Osteocyte (in vitro differentiated cells): Measurements from ENCODE around the gene RYR2. TPM values are rescaled to one million over a fixed set of nuclear protein-coding genes. Genes with fewer than 3 reads are reported as not detected.

ENCODE experiments used
- DNase-seq: peaks from one replicate; pipeline ENCODE4 v3.0.0; 2021; ENCODE audit warnings: mixed read lengths; ENCODE audit not compliant: unreplicated experiment; ENCODE audit errors: extremely low spot score
- H3K27ac Mint-ChIP-seq: one replicate; pipeline ENCODE4 v1.8.0; 2021; ENCODE audit warnings: mild to moderate bottlenecking, mixed read lengths; ENCODE audit not compliant: unreplicated experiment
- H3K27me3 Mint-ChIP-seq: one replicate; pipeline ENCODE4 v1.8.0; 2021; ENCODE audit warnings: mixed read lengths; ENCODE audit not compliant: unreplicated experiment
- H3K36me3 Mint-ChIP-seq: one replicate; pipeline ENCODE4 v1.8.0; 2021; ENCODE audit warnings: mixed read lengths; ENCODE audit not compliant: unreplicated experiment
- H3K4me1 Mint-ChIP-seq: one replicate; pipeline ENCODE4 v1.8.0; 2021; ENCODE audit warnings: mixed read lengths; ENCODE audit not compliant: unreplicated experiment
- H3K4me3 Mint-ChIP-seq: one replicate; pipeline ENCODE4 v1.8.0; 2021; ENCODE audit warnings: mild to moderate bottlenecking, moderate library complexity, mixed read lengths; ENCODE audit not compliant: unreplicated experiment
- H3K9me3 Mint-ChIP-seq: one replicate; pipeline ENCODE4 v1.8.0; 2021; ENCODE audit warnings: mixed read lengths; ENCODE audit not compliant: unreplicated experiment
- total RNA-seq: library from RNA; stranded (reverse); gene quantifications from 2 replicates; pipeline ENCODE4 v1.2.1, GENCODE V29; 2021
- TF ChIP-seq, protein P1 (sequence below): fragments of 200-600 bp; sonication (generic); IDR thresholded peaks from 2 replicates; pipeline ENCODE4 v1.5.0; 2021; ENCODE audit warnings: antibody characterized with exemption, mild to moderate bottlenecking, moderate library complexity

The RYR2 gene
- total RNA-seq, 1 donor from 2014 or later = 0.03 TPM

DNA sequence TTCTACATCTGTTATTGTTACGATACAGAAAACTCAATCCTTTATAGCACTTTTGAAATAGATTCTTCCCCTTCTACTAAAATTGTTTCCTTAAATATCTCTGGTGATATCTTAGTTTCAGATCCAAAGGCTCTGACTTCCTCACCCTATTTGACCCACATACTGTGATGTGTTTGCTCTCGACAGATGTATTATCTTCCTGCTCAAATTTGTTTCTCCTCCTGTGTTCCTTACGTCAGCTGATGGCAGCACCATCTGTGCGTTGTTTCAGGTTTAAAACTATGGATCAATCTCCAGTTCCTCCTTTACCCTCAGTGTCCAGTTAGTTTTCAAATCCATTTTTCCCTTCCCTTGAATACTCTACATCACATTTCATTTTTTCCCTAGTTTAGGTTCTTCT is 274.4 kb downstream of the RYR2 start:
- Mint-ChIP-seq H3K27me3 (no peaks in the 10 kb centered on the region), H3K27ac (no peak overlapping the region), H3K4me1 (no peaks in the 10 kb centered on the region), H3K36me3 (no peaks in the 10 kb centered on the region), H3K9me3 (peaks cover 7% of the 10 kb centered on the region), H3K4me3 (no peak overlapping the region)
- TF ChIP-seq, protein P1, sequence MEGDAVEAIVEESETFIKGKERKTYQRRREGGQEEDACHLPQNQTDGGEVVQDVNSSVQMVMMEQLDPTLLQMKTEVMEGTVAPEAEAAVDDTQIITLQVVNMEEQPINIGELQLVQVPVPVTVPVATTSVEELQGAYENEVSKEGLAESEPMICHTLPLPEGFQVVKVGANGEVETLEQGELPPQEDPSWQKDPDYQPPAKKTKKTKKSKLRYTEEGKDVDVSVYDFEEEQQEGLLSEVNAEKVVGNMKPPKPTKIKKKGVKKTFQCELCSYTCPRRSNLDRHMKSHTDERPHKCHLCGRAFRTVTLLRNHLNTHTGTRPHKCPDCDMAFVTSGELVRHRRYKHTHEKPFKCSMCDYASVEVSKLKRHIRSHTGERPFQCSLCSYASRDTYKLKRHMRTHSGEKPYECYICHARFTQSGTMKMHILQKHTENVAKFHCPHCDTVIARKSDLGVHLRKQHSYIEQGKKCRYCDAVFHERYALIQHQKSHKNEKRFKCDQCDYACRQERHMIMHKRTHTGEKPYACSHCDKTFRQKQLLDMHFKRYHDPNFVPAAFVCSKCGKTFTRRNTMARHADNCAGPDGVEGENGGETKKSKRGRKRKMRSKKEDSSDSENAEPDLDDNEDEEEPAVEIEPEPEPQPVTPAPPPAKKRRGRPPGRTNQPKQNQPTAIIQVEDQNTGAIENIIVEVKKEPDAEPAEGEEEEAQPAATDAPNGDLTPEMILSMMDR = no peak
- DNase-seq = no peak

DNA sequence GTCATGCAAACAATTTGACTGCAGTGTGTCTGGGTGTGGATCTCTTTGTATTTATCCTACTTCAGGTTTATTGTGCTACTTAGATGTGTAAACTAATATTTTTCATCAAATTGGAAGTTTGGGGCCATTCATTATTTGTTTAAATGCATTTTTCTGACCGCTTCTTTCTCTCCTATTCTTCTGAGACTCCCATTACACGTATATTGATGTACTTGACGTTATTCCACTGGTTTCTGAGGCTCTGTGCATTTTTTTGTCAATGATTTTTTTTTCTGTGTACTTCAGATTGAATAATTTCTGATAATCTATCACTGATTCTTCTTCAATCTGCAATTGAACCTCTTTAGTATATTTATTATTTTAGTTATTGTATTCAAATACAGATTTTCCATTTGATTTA is 276.8 kb downstream of the RYR2 start:
- TF ChIP-seq, protein P1 = no peak
- no peak overlapping the region for H3K27ac Mint-ChIP-seq
- no peak overlapping the region for H3K4me3 Mint-ChIP-seq
- DNase-seq = no peak
- no peaks in the 10 kb centered on the region for H3K4me1 Mint-ChIP-seq
- no peaks in the 10 kb centered on the region for H3K9me3 Mint-ChIP-seq
- H3K36me3 Mint-ChIP-seq = no peaks in the 10 kb centered on the region
- H3K27me3 Mint-ChIP-seq = no peaks in the 10 kb centered on the region

DNA sequence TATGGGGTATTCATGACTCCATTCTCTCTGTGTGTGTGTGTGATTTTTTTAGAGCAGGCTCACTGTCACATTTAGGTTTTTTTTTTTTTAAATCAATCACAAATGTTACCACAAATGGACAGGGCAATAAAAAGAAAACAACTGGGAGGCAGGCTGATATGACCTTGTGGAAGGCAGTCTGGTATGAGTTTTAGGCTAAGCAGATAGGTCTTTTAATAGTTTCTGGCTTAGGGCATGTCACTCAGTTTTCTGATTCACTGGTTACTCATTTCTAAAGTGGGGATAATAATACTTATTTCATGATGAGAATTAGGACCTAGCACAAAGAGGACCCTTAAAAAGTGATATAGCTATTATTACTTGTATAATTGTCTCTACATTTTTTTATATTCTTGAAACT is 278.9 kb downstream of the RYR2 start:
- Mint-ChIP-seq H3K4me1 (no peaks in the 10 kb centered on the region), H3K9me3 (no peaks in the 10 kb centered on the region), H3K36me3 (no peaks in the 10 kb centered on the region), H3K27ac (no peak overlapping the region), H3K27me3 (no peaks in the 10 kb centered on the region), H3K4me3 (no peak overlapping the region)
- TF ChIP-seq, protein P1 = no peak
- no peak for DNase-seq

DNA sequence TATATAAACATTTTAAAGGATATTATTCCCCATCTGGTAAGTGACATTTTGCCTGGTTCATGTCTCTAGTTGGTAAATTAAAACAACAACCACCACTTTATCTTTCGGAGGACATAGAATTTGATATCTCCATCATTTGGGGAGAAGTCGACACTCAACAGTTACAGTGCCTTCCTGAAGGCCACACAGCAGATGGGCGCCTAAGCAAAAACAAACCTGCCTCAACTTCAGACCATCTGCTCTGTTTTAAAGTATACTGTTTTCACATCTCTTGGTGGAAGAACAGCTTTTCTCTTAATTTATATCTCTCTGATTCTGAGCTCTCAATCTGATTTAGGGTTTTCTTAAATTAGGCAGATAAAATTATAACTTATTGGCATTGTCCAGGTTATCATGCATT is 282.2 kb downstream of the RYR2 start:
- Mint-ChIP-seq H3K9me3 (no peaks in the 10 kb centered on the region), H3K4me1 (no peaks in the 10 kb centered on the region), H3K27me3 (no peaks in the 10 kb centered on the region), H3K4me3 (no peak overlapping the region), H3K36me3 (no peaks in the 10 kb centered on the region), H3K27ac (no peak overlapping the region)
- no peak for DNase-seq
- TF ChIP-seq, protein P1 = no peak

DNA sequence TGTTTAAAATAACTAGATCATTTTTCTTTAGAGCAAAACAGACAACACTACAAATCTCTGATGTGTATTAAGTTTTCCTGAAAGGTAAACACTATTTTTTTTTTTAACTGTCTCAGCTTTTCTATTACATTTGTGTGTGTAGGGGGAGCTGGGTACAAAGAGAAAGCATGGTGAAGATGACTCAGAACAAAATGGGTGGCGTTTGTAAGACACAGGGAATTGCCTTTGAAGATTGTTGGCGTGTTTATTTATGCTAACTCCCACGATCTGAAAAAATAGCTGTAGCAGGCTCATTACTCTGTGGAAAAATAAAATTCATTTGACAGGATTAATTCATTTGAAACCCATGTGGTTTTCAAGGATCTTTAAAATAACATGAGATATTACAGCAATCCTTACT is 285.1 kb downstream of the RYR2 start:
- no peaks in the 10 kb centered on the region for H3K4me1 Mint-ChIP-seq
- TF ChIP-seq, protein P1 = no peak

More for the DNA sequence above, 285.1 kb downstream of the RYR2 start:
- no peak overlapping the region for H3K27ac Mint-ChIP-seq
- H3K9me3 Mint-ChIP-seq = no peaks in the 10 kb centered on the region
- no peaks in the 10 kb centered on the region for H3K27me3 Mint-ChIP-seq
- H3K36me3 Mint-ChIP-seq = no peaks in the 10 kb centered on the region
- H3K4me3 Mint-ChIP-seq = no peak overlapping the region
- no peak for DNase-seq
